ENCODE data around the gene KIAA0040. TPM values are rescaled to one million over a fixed set of nuclear protein-coding genes. Genes with fewer than 3 reads are reported as not detected.

Gene KIAA0040
- total RNA-seq, 1 experiment from 2014 or later: 15.0 TPM

DNA sequence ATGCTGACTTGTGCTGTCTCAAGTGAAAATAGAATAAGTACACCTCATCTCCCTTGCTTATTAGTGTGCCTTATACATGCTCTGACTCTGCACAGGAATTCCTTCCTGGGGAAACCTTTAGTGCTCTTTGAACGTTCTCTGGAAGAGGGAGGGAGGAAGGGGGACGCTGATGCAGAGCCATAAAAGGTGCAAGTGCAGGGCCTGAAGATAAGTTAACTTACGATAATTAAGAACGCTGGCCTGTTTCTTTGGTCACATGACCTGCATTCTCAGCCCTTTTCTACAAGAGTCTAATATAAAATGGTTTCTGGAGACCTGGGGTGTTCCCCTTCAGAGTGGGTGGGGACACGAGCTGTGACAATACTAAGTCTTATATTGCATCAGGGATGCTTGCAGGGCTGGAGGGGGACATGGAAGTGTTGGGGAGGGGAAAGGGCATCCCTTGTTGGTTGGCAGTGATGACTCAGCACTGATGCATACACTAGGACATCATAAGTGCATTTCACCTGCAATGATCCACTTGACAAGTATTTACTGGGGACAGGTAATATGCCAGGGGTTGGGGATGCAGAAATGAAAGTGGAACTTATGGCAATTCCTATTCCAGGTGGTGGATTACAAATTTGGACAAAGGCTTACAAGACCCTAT lies 26.3 kb upstream of the KIAA0040 start (continued):
- TF ChIP-seq, protein P1, sequence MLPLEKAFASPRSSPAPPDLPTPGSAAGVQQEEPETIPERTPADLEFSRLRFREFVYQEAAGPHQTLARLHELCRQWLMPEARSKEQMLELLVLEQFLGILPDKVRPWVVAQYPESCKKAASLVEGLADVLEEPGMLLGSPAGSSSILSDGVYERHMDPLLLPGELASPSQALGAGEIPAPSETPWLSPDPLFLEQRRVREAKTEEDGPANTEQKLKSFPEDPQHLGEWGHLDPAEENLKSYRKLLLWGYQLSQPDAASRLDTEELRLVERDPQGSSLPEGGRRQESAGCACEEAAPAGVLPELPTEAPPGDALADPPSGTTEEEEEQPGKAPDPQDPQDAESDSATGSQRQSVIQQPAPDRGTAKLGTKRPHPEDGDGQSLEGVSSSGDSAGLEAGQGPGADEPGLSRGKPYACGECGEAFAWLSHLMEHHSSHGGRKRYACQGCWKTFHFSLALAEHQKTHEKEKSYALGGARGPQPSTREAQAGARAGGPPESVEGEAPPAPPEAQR (CRISPR knock-in tag; IDR thresholded peaks at IDR 0.05): no peak
- TF ChIP-seq ZNF317 (CRISPR knock-in tag; IDR thresholded peaks at IDR 0.05; ENCODE audit: borderline replicate concordance, low read depth) (no peak), NFYB (CRISPR knock-in tag; conservative IDR thresholded peaks at IDR 0.05; ENCODE audit: low read depth) (no peak), FOXJ3 (CRISPR knock-in tag; IDR thresholded peaks at IDR 0.05; ENCODE audit: borderline replicate concordance) (no peak)

DNA sequence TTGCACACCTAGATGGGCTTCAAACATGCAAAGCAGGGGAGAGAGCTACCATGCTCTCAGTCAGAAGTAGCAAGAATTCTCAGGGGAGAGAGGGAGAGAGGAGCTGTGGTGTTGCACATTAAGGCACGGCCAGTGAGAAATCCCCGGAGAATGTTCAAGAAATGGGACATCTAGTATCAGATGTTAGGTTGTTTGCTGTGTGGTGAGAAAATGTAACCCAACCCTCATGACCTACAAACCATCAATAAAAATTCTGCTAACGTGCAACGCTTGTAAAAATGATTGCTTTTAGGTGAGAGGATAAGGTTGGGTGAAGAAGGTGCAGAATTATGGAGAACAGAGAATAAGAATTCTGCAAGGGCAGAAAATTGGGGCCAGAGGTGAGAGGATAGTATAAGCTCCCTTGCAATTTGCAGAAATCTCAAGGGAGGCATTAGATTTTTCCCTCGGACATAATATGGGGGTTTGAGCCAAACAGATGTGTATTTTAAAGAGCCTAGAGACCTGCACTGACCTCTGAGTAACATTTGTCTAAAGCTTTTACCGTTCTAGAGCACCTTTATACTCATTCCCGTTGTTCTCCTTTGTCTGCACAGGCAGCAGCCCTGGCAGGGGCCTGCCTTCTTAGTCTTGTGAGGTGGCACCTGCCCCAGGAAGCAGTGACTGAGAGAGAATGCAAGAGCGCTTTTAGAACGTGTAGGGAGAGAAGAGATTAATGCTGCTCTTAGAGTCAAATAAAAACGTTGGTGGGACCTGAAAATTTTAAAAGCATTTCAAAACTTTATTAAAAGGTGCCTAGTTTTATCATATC lies 25.4 kb upstream of the KIAA0040 start:
- Mint-ChIP-seq H3K27me3 (ENCODE audit: low read depth) (no peaks in the 10 kb centered on the region), H3K4me1 (peaks cover 27% of the 10 kb centered on the region), H3K4me3 (no peak overlapping the region), H3K9me3 (peaks cover 14% of the 10 kb centered on the region), H3K27ac (no peak overlapping the region), H3K36me3 (no peaks in the 10 kb centered on the region)
- TF ChIP-seq PRRX2 (CRISPR knock-in tag; IDR thresholded peaks at IDR 0.05) (no peak), NR2C2 (CRISPR knock-in tag; IDR thresholded peaks at IDR 0.05) (no peak), SOX15 (CRISPR knock-in tag; IDR thresholded peaks at IDR 0.05) (no peak), SMAD4 (CRISPR knock-in tag; IDR thresholded peaks at IDR 0.05) (no peak), ATF1 (CRISPR knock-in tag; IDR thresholded peaks at IDR 0.05) (no peak), MYBL2 (CRISPR knock-in tag; IDR thresholded peaks at IDR 0.05) (no peak), ETV6 (CRISPR knock-in tag; IDR thresholded peaks at IDR 0.05) (no peak)
- TF ChIP-seq, protein P2, sequence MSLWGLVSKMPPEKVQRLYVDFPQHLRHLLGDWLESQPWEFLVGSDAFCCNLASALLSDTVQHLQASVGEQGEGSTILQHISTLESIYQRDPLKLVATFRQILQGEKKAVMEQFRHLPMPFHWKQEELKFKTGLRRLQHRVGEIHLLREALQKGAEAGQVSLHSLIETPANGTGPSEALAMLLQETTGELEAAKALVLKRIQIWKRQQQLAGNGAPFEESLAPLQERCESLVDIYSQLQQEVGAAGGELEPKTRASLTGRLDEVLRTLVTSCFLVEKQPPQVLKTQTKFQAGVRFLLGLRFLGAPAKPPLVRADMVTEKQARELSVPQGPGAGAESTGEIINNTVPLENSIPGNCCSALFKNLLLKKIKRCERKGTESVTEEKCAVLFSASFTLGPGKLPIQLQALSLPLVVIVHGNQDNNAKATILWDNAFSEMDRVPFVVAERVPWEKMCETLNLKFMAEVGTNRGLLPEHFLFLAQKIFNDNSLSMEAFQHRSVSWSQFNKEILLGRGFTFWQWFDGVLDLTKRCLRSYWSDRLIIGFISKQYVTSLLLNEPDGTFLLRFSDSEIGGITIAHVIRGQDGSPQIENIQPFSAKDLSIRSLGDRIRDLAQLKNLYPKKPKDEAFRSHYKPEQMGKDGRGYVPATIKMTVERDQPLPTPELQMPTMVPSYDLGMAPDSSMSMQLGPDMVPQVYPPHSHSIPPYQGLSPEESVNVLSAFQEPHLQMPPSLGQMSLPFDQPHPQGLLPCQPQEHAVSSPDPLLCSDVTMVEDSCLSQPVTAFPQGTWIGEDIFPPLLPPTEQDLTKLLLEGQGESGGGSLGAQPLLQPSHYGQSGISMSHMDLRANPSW (CRISPR knock-in tag; conservative IDR thresholded peaks at IDR 0.05; ENCODE audit: low read depth): no peak
- TF ChIP-seq, protein P3, sequence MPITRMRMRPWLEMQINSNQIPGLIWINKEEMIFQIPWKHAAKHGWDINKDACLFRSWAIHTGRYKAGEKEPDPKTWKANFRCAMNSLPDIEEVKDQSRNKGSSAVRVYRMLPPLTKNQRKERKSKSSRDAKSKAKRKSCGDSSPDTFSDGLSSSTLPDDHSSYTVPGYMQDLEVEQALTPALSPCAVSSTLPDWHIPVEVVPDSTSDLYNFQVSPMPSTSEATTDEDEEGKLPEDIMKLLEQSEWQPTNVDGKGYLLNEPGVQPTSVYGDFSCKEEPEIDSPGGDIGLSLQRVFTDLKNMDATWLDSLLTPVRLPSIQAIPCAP (CRISPR knock-in tag; IDR thresholded peaks at IDR 0.05): no peak
- TF ChIP-seq, protein P4, sequence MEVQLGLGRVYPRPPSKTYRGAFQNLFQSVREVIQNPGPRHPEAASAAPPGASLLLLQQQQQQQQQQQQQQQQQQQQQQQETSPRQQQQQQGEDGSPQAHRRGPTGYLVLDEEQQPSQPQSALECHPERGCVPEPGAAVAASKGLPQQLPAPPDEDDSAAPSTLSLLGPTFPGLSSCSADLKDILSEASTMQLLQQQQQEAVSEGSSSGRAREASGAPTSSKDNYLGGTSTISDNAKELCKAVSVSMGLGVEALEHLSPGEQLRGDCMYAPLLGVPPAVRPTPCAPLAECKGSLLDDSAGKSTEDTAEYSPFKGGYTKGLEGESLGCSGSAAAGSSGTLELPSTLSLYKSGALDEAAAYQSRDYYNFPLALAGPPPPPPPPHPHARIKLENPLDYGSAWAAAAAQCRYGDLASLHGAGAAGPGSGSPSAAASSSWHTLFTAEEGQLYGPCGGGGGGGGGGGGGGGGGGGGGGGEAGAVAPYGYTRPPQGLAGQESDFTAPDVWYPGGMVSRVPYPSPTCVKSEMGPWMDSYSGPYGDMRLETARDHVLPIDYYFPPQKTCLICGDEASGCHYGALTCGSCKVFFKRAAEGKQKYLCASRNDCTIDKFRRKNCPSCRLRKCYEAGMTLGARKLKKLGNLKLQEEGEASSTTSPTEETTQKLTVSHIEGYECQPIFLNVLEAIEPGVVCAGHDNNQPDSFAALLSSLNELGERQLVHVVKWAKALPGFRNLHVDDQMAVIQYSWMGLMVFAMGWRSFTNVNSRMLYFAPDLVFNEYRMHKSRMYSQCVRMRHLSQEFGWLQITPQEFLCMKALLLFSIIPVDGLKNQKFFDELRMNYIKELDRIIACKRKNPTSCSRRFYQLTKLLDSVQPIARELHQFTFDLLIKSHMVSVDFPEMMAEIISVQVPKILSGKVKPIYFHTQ (CRISPR knock-in tag; IDR thresholded peaks at IDR 0.05): no peak
- TF ChIP-seq, protein P5, sequence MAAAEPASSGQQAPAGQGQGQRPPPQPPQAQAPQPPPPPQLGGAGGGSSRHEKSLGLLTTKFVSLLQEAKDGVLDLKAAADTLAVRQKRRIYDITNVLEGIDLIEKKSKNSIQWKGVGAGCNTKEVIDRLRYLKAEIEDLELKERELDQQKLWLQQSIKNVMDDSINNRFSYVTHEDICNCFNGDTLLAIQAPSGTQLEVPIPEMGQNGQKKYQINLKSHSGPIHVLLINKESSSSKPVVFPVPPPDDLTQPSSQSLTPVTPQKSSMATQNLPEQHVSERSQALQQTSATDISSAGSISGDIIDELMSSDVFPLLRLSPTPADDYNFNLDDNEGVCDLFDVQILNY (CRISPR knock-in tag; IDR thresholded peaks at IDR 0.05): no peak
- TF ChIP-seq, protein P6, sequence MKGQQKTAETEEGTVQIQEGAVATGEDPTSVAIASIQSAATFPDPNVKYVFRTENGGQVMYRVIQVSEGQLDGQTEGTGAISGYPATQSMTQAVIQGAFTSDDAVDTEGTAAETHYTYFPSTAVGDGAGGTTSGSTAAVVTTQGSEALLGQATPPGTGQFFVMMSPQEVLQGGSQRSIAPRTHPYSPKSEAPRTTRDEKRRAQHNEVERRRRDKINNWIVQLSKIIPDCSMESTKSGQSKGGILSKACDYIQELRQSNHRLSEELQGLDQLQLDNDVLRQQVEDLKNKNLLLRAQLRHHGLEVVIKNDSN (CRISPR knock-in tag; IDR thresholded peaks at IDR 0.05): no peak
- TF ChIP-seq, protein P7, sequence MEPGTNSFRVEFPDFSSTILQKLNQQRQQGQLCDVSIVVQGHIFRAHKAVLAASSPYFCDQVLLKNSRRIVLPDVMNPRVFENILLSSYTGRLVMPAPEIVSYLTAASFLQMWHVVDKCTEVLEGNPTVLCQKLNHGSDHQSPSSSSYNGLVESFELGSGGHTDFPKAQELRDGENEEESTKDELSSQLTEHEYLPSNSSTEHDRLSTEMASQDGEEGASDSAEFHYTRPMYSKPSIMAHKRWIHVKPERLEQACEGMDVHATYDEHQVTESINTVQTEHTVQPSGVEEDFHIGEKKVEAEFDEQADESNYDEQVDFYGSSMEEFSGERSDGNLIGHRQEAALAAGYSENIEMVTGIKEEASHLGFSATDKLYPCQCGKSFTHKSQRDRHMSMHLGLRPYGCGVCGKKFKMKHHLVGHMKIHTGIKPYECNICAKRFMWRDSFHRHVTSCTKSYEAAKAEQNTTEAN (CRISPR knock-in tag; IDR thresholded peaks at IDR 0.05): no peak
- TF ChIP-seq, protein P8, sequence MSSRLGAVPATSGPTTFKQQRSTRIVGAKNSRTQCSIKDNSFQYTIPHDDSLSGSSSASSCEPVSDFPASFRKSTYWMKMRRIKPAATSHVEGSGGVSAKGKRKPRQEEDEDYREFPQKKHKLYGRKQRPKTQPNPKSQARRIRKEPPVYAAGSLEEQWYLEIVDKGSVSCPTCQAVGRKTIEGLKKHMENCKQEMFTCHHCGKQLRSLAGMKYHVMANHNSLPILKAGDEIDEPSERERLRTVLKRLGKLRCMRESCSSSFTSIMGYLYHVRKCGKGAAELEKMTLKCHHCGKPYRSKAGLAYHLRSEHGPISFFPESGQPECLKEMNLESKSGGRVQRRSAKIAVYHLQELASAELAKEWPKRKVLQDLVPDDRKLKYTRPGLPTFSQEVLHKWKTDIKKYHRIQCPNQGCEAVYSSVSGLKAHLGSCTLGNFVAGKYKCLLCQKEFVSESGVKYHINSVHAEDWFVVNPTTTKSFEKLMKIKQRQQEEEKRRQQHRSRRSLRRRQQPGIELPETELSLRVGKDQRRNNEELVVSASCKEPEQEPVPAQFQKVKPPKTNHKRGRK (CRISPR knock-in tag; IDR thresholded peaks at IDR 0.05; ENCODE audit: borderline replicate concordance): no peak
- DNase-seq (ENCODE audit: low spot score) (no peak), ATAC-seq (no peak)
- ChIA-PET CTCF (no interaction called here), POLR2A (no interaction called here)

Data from WTC11 (cell line).